Measurements from ENCODE around the gene BPGM.

- no peak for TF ChIP-seq POLR2AphosphoS5 (IDR thresholded peaks at IDR 0.05; ENCODE audit: borderline replicate concordance, low read depth, low read length)
- no peak for TF ChIP-seq EZH2 (IDR thresholded peaks at IDR 0.05)
- no peak for TF ChIP-seq FOXP2 (optimal IDR thresholded peaks at IDR 0.05; ENCODE audit: control extremely low read depth, extremely low read length, insufficient read depth)
These were observed 71.7 kb downstream of the BPGM start for GRCh38 chr7:134718211-134718875.
